GM20000 (cell line): Measurements from ENCODE around the gene C2orf81.
"Not testable (repeated sequence)": the region's sequence is repeated elsewhere in the genome, so short reads cannot be mapped to it uniquely, and the experiment has no call there.

Experiments used
- DNase-seq: peaks from one replicate; pipeline ENCODE4 v3.0.0; 2012; ENCODE audit warnings: low spot score
- TF ChIP-seq, protein P1 (sequence below): IDR thresholded peaks from 2 replicates; pipeline ENCODE4 v1.5.1; 2012; ENCODE audit warnings: mild to moderate bottlenecking, control low read depth; ENCODE audit errors: extremely low read depth, missing control alignments

The C2orf81 gene

GRCh38 chr2:74424139-74424992, 2.9 kb upstream of the C2orf81 start:
- TF ChIP-seq, protein P1, sequence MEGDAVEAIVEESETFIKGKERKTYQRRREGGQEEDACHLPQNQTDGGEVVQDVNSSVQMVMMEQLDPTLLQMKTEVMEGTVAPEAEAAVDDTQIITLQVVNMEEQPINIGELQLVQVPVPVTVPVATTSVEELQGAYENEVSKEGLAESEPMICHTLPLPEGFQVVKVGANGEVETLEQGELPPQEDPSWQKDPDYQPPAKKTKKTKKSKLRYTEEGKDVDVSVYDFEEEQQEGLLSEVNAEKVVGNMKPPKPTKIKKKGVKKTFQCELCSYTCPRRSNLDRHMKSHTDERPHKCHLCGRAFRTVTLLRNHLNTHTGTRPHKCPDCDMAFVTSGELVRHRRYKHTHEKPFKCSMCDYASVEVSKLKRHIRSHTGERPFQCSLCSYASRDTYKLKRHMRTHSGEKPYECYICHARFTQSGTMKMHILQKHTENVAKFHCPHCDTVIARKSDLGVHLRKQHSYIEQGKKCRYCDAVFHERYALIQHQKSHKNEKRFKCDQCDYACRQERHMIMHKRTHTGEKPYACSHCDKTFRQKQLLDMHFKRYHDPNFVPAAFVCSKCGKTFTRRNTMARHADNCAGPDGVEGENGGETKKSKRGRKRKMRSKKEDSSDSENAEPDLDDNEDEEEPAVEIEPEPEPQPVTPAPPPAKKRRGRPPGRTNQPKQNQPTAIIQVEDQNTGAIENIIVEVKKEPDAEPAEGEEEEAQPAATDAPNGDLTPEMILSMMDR: no peak
- no peak for DNase-seq

DNA sequence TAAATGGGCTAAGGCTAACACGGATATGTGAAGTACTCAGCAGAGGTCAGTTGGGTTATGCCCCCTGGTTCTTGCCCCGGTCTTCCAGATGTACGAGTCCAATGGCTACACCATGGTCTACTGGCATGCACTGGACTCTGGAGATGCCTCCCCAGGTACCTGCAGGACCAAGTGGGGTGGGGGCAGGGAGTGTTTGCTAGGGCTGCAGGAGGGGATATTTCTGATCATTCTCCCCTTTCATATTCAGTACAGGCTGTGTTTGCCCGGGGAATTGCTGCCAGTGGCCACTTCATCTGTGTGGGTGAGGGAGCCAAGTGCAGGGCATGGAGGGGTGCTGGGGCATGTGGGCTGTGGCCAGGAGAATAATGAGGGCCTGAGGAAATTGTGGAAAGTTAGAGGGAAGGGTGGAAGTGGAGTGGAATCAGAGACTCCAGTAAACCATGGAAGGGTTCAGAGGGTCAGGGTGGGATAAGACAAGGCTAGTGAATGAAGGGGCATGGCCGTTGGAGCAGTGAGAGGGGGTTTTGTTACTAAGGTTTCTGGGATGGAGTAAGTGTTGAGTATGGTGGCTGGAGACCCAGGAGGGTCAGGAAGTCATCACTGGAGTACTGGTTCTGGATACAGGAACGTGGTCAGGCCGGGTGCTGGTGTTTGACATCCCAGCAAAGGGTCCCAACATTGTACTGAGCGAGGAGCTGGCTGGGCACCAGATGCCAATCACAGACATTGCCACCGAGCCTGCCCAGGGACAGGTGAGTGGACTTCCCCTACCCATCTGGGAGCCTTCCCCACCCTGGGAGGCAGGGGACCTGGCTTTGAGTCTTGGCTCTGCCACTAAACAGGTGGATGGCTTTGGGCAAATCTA, 2.0 kb upstream of the C2orf81 start:
- DNase-seq: no peak
- TF ChIP-seq, protein P1: no peak

DNA sequence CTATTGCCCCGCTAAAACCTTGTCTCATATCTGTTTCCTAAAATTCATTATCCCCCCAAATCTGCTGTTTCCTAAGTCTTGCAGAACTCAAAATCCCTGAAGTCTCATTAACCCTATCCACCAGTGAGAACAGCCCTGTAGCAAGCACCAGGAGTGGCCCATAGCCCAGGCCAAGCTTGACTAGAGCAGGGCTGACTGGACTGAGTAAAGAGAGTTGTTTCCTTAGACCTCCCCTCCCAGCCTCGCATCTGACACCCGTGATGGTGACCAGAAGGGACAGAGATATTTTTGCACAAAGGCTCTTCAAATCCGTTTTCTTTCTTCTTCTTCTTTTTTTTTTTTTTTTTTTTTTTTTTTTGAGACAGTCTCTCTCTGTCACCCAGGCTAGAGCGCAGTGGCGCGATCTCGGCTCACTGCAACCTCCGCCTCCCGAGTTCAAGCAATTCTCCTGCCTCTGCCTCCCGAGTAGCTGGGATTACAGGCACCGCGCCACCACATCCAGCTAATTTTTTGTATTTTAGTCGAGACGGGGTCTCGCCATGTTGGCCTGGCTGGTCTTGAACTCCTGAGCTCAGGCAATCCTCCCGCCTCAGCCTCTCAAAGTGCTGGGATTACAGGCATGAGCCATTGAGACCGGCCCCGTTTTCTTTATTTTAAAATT, 846 bp downstream of the C2orf81 start:
- not testable (repeated sequence) for DNase-seq

- DNase-seq: no peak
- TF ChIP-seq, protein P1: no peak
These were observed 1.4 kb downstream of the C2orf81 start for GRCh38 chr2:74420006-74420405.

DNA sequence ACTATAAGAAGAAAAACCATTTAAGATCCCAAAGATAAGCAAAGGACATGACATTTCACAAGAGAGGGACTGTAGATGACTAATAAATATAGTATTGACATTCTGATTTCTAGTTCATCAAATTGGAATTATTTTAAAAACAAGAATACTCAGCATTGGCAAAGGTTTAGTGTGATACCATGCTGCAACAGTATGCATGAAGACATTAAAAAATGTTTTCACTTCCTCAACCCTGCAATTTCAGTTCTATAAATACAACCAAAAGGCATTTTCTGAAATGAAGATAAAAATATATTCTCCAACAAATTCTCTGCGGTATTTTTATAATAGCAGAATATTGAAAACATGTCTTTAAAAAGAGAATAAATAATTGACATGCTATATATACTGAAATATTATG, 2.1 kb downstream of the C2orf81 start:
- DNase-seq: no peak
- TF ChIP-seq, protein P1: no peak

DNA sequence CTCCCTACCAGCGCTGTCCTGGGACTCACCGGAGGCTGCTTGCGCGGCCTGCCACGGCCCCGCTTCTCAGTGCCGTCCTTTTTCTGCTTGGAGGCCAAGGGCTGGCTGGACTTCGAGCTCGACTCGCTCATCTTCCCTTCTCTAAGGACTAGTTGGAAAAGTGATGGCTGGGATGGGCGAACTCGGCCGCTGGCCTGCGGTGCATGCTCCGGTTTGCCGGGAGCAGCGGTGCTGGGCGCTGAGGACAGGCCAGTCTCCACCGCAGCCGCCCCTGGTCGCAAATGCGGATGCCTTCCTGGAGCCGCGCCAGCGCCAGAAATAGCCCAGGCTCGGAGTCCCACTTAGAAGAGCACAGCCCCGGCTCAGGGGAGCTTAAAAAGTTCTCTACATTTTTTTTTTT, 3.1 kb downstream of the C2orf81 start:
- TF ChIP-seq, protein P1: no peak
- no peak for DNase-seq

GRCh38 chr2:74417763-74418162, 3.7 kb downstream of the C2orf81 start:
- TF ChIP-seq, protein P1: no peak
- no peak for DNase-seq
